ENCODE measurements around the gene UCN3.

UCN3 gene, protein sequence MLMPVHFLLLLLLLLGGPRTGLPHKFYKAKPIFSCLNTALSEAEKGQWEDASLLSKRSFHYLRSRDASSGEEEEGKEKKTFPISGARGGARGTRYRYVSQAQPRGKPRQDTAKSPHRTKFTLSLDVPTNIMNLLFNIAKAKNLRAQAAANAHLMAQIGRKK

DNA sequence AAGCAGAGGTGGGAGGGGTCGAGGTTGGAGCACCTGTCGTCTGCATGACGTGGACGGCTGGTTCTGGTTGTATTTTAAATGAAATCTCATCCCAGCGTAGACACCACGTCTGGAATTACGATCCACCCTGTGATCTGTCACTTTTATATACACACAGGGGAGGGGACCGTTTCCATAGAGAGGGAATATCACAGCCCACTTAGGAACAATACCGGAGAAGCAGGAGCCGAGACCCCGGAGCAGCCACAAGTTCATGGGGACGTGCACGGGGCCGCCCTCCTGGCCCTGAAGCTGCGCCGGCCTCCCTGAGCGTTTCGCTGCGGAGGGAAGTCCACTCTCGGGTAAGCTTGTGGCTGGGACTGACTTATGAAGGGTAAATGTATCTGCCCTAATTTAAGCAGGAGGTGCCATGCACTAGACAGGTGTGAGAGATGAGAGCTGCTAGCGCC lies at the start of gene UCN3:
UCN3 (plus strand) TSS at position 77 of the 449 bp plus-strand sequence. CDS start 8,755 bp downstream, outside the sequence.
- DNase-seq = no peak

DNA sequence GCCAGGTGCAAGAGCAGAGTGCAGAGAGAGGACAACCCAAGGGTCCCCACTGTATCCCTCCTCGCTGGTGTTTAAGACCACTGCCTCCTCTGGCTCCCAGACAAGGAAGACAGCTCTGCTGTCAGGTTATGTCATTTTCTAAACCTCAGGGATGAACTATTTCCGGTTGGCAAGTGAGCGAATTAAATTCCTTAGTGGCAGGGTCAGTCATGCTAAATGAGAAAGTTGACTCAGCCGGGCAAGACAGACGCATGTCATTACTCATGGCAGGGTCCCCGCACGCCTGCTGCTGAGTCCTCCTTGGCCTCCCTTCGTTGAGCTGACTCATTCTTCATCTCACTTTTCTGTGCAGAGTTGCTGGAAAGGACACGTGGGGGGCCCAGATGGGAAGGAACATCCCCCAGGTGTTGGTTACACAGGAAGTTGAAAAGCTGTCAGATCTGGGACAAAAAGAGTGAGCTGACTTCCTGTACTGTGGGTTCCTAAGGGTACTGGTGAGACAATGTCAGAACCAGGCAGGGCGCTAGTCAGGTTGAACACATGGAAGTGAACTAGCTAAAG lies 47.1 kb upstream of the UCN3 start:
- DNase-seq = peak; percentile 57

DNA sequence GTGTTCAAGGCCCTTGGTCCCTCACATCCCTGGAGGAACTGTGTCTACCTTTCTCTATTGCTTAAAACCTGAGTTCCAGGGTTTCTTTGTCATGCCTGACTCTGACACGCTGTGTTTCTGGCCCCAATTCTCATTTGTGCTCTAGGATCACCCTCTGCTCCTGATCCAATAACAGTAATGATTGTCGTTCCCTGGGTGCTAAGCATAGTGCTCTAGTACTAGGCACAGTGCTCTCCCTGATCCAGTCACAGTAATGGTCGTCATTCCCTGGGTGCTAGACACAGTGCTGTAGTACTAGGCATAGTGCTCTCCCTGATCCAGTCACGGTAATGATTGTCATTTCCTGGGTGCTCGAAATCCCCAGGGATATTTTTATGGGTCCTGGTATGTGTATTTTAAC lies 46.6 kb upstream of the UCN3 start:
- DNase-seq = no peak

DNA sequence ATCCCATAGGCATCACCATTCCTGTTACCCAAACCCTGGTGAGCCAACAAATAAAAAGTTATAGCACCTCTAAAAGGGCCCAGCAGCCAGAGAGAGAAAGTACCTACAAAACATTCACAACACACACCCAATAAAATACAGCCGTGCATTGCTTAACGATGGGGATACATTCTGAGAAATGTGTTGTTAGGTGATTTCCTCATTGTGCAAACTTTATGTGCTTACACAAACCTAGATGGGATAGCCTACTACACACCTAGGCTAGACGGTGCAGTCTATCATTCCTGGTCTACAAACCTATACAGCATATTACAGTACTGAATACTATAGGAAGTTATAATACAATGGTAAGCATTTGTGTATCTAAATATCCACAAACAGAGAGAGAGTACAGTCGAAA lies 44.9 kb upstream of the UCN3 start:
- DNase-seq = no peak

DNA sequence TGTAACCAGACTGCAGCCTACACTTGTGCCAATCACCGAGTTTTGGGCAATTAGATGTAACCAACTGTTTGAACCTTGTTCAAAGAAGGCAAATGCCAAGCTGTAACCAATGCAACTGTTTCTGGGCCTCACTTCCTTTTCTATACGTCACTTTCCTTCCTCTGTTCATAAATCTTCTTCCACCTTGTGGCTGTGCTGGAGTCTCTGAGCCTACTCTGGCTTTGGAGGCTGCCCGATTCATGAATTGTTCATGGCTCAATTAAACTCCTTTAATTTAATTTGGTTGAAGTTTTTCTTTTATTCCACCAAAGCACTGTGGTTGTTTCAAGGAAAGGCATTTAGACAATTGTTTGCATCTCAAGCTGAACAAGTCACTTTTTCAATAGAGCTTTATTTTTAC lies 43.5 kb upstream of the UCN3 start:
- peak; percentile 5 for DNase-seq

DNA sequence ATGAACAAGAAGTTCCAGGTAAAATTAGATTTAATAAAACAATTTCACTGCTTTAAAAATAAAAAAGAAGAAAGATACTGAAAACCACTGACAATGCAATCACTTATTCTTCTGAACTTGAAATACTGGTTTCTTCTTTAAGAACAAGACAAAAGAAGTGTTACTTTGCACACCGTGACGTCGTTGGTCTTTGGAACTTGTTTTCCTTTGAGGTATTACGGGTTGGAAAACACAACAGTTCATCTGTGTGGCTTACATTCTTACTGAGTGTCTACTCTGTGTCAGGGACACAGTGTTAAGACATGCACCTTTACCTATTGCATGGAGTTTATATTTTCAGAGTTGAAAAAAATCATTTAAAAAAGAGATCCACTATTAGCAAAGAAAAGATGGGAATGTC lies 41.3 kb upstream of the UCN3 start:
- no peak for DNase-seq

DNA sequence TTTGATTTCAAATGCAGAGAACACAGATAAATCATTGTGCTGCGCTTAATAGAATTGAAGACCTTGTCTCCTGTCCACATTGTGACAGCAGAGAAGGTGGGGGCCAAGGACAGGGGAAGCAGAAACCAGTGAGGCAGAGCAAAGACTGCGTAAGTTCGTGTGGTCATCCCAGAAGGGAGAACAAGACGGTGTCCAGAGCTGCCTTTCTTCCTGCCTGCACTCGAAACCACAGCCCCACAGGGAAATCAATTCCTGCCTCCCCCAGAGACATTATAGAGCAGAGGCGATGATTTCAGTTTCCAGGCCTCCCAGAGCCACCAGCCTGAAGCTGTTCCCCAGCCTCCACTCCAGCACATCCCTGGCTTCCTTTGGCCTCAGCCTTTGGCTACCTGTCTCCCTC lies 39.7 kb upstream of the UCN3 start:
- DNase-seq = no peak

DNA sequence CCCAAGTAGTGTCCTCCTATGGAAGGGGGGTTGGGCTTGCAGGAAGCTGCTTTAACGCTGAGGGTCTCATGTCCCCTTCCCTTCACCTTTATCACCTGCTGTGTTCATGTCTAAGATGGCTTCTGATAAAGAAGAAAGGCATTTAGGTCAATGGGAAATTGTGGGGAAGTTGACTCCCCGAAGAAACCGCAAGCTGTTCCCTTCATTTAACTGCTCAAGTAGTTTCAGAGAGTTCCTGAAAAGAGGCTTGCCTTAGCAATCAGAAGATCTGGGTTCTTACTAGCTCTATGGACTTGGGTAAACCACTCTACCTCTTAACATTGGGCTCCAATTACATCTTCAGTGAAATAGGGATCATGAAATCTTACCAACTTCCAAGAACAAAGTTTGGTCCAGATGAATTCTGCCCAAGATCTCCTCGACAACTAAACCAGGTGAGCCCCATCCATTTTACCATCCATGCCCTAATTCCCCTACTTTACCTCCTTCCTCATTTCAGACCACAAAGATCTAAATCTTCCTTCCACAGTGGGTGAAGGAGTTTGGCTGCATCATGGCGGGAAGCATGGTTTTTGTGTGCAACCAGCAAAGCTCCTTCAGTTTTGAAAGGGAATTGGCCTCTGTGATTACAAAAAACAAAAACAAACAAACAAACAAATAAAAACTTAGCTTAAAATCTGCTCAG lies 30.4 kb upstream of the UCN3 start:
- peak; percentile 31 for DNase-seq

DNA sequence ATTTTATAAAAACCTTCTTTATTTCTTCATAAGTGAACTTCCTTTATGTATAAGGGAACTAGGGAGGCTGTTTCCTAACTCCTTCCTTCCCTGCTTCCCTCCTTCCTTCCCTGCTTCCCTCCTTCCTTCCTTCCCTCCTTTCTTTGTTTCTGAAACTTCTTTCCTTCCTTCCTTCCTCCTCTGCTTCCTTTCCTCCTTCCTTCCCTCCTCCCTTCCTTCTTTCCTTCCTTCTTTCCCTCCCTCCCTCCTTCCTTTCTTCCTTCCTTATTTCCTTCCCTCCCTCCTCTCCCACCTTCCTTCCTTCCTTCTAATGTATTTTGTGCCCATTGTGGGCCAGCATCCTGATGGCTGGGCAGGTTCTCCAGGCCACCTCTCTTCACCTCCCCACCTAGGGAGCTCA lies 26.8 kb upstream of the UCN3 start:
- DNase-seq = no peak

DNA sequence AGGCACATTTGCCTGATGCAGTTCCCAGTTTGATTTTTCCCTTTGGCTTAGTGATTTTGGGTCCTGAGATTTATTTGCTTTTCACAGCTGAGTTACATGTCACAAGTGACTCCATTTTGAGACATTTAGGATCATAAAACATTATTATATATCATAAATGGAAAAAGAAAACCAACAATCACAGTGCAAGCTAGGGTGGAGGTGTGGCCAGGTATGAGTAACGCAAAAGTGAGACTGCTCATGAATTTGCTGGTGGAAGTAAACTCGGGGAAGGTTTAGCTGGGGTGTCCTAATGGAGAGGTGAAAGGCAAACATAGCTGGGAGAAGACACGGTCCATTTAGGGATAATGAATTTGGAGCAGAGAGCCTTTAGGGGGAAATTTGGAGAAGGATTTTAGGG lies 21.7 kb upstream of the UCN3 start:
- no peak for DNase-seq

DNA sequence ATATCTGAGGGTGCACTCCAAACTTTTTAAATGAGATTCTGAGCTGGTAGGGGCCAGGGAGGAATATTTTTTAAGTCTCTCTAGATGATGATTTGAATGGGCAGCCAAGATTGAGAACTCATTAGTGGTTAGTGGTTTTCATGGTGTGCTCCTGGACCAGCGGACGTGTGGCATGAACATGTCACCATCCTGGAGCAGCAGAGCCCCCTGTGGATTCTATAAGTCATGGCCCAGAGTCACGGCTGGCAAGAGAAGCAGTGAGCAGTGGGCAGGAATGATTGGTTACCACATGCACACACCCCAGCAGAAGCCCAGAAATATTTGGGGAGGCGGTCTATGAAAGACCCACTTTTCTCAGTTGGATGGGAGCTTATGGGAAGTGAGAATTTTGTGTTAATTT lies 21.2 kb upstream of the UCN3 start:
- peak; percentile 70 for DNase-seq

DNA sequence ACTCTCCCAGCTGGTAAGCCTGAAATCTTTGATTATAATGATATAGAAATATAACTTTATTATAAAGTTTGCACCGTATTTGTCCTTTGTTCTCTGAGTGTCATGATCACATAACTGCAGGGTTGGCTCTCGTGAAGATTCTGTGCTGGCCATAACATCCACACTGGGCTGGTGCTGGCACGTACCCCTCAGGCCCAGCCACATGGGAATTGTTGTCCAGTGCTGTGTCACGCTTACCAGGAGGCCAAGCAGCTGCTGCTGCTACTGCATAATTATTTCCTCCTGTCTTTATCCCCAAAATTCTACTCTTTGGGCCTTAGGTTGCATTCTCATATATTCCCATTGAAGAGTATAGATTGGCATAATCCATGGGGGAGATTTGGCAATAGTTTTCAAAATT lies 20.8 kb upstream of the UCN3 start:
- DNase-seq = no peak

DNA sequence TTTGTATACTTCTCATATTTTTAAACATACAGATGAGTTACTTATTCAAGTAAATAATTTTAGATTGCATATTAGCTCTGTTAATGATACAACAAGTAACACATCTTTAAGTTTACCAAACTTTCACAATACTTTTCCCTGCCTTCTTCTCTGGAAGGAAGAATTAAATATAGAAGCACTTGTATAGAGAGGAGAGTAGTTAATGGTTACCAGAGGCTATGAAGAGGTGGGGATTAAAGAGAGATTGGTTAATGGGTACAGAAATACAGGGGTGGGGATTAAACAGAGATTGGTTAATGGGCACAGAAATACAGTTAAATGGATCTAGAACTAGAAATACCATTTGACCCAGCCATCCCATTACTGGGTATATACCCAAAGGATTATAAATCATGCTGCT lies 20.0 kb upstream of the UCN3 start:
- DNase-seq = no peak

DNA sequence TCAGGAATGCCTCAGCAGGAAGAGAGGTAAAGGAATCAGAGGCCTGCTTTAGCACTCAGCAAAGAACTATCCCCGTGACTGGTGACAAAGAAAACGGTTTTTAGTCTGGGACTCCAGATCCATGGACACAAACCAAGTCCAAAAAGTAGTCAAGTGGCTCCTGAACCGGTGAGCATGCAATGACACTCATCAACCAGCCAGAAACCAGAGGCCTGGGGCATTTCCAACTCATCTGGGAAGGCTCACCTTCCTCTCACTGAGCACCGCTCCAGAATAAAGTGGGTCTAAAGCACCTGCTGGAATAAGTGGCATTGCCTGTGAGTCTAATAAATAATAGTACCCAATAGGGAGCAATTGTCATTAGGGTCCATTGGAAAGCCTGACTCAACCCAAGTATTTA lies 17.9 kb upstream of the UCN3 start:
- no peak for DNase-seq

DNA sequence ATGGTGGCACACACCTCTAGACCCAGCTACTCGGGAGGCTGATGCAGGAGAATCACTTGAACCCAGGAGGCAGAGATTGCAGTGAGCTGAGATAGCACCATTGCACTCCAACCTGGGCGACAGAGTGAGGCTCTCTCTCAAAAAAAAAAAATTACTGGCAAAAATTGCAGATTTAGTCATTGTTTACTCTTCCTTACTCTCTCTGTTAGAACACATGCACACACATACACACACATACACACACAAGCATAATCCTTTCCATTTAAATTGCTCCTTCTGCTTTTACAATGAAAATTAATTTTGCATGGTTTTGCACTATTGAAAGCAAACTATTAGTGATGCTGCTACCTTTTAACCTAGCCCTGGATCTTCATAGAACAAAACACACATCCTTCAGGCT lies 15.4 kb upstream of the UCN3 start:
- DNase-seq = no peak

DNA sequence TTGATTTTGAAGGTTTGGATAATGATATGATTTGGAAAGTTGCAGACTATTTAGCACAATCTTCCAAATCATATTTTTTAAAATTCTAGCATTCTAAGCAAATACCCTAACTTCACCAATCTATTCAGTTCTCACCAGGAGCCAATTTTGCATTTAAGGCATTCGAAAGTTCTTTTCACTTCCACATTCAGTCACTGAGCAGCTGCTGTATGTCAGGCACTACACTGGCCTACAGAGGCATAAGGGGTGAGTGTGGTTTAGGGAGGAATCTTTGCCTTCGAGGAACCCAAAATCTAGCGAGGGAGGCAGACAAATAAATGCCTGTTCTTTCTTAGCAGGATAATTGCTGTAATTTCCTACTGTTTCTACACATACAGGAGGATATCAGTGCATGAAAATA lies 10.7 kb upstream of the UCN3 start:
- DNase-seq = no peak

DNA sequence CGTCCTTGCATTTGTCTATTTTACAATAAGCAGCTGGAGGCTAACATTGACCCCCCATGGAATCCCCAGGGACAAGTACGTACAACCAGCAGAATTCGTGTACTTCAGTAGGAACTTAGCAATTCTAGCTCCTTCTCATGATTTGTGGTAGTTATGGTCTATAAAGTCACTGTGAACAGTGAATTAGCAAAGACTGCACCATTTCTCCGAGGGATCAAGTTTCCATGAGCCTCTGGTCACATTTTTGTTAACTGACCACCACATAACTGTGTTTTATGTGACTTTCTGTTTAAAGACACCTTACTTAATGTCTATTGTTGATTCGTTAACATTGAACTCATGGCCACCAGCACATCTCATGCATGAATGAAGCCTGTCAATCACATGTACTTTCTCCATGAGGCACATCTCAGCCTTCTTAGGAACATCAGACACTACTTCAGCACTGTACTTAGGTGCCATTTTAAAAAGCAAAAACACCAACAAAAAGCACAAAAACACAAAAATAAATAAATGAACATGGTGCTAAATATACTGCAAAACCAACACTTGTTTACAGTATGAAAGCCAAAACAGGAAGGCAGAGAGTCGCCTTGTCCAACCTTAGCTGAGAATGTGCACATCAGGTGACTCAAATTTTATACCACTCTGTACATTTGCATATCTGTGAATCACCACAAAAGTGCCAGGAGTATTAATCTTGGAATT lies 9.0 kb upstream of the UCN3 start:
- no peak for DNase-seq

DNA sequence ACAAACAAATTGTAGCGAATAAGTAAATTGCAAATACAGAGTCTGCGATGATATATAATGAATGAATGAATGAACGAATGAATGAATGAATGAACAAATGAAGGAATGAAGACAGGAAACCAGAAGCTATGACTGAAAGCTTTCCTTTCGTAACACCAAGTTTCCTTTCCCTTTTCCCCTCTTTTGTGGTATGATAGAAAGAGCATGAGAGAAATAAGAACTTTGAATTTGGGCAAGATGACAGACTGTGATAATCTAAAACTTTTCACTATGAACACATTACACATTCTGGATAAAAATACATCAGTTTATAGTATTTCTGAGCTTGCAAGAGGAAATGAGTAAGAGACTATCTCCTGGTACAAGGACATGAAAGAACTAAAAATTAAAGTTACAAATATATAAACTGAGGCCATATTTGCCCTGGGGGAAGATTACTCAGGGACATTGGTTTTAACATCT lies 8.4 kb upstream of the UCN3 start:
- DNase-seq = no peak

DNA sequence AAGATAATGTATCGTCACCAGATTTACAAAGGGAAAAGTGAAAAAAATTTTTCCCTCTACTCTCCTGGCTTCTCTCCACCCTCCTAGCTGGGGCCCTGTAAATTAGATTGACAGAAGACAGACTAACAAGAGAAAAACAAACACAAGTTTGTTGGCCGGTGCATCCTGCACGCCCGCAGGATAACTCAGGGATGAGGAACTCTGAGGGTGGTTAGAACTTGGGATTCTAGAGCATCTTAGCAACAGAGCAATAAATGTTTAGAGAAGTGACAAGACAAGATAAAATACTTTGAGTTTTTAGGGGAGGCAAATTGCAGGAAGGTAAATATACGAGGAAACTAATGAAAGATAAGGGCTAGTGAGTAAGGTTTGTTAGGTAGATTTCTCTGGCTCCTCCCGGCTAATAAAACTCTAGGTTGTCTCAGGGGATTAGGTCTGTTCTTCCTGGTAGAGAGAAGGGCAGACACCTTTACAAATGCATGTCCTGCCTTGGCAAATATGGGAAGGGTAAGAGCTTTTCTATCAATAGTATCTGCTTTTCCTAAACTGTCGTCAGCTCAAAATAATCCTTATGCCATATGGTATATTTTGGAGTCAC lies 4.3 kb upstream of the UCN3 start:
- no peak for DNase-seq

DNA sequence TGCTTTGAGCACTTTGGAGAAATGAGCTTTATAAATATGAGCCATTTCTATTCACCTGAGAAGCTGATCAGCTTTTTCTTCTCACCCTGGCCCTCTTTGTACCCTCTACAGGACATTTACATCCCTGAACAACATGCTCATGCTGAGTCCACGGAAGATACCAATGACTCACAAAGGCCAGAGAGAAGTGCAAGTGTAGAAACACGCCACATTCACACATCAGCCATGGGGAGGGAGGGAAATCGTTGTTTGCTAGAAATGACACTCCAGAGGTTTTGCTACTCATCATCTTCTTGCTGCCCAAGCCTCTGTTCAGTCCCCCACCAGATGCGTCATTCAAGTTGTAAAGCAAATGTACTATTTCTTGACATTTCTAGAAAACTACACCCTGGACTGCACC lies 2.8 kb upstream of the UCN3 start:
- DNase-seq = no peak

DNA sequence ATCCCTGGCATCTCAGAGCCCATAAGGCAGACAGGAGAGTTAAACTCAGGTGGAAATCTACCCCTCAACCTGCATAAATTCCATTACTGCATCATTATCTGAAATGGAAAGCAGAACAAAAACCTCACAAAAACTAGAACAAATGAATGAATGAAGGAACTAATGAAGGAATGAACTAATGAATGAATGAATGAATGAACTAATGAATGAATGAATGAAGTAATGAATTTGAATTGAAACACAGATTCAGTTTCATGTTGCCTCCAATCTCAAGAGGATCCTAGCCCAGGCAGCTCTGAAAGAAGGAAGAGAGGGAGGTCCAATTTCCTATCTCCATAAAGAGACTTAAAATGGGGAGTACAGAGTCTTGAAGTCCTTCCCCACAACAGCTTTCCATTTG lies 1.9 kb upstream of the UCN3 start:
- DNase-seq = no peak

DNA sequence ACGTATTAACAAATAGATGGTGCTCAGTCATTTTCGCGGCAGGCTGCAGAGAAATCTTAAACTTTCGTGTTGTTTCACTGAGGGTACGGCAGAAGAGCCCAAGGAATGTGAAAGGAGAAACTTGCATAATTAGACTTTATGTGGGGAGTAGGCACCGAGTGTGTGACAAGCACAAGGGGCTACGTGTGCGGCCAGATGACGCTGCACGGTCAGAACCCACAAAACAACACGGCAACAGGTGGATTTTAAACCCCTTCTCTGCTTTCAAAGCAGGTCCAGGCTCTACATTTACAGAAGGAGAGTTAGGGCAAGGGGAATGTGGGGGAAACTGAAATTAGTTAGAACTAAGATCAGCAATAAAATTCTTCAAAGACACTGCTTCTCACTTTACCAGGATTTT lies 392 bp upstream of the UCN3 start:
- DNase-seq = no peak

DNA sequence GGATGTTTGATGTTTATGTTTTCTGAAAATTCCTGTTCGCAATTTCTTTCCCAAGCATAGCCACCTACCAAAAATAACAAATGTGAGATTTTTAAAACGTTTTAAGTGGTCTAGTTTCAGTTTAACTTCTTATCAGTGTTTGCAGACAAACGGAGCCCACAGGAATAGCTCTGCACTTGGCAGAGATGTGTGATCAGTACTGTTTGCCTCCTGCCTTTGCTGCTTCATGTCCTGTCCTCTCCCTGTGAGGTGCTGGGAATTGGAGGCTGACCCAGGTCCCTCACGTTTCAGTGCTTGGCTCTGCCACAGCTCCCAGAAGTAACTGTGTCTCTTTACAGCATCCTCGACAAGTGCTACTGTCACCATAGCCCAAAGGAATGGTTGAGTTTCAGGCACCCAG lies 1.2 kb downstream of the UCN3 start:
- DNase-seq = peak; percentile 74

Data from hematopoietic multipotent progenitor cell treated with erythropoietin and hydrocortisone succinate and interleukin-3 and kit ligand, for 4 days (in vitro differentiated cells).